ENCODE results near the gene PREX1.
A peak's percentile ranks its signal among the peaks of the same experiment; 100 is the strongest.
"Not testable (repeated sequence)": the region's sequence is repeated elsewhere in the genome, so short reads cannot be mapped to it uniquely, and the experiment has no call there.

The PREX1 gene

DNA sequence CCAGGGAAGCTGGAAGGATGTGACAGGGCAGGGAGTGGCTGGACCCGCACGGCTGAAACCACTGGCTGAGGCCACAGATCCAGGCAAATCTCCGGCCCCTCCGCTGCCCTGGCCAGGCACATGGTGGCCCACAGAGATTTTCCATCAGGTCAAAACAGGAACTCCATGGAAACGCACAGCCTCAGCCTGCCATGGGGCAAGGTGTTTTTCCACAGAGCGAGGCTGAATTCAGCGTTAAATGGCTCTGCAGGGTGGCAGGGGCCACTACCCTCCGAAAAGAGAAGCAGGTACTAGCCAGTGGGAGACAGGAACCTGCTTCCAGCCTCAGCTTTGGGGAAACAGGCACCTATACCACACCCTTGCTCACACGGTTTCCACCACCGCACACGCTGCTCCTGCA is 53.1 kb downstream of the PREX1 start:
- DNase-seq (ENCODE audit: low spot score) = no peak

DNA sequence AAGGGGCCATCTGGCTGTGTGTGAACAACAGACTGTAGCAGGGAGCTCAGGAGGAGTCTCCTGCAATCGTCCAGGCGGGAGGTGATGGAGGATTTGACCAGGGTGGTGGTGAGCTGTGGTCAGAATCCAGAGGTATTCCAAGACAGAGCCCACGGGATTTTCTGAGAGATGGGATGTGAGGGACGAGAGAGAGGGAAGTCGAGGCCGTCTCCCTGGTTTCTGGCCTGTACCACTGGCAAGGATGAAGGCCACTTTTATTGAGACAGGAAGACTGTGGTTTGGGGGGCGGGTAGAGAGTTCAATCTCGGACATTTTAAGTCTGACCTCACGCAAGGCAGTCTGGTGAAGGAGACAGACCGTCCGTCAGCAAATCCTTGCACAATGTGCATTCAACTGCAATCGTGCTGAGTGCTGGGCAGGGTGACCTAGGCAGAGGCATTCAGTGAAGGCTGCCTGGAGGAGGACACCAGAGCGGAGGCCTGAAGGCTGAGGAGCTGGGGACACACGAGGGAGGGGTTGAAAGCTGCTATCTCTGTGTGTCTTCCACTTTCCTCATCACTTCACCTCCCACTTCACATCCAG is 53.9 kb downstream of the PREX1 start:
- no peak for DNase-seq (ENCODE audit: low spot score)

DNA sequence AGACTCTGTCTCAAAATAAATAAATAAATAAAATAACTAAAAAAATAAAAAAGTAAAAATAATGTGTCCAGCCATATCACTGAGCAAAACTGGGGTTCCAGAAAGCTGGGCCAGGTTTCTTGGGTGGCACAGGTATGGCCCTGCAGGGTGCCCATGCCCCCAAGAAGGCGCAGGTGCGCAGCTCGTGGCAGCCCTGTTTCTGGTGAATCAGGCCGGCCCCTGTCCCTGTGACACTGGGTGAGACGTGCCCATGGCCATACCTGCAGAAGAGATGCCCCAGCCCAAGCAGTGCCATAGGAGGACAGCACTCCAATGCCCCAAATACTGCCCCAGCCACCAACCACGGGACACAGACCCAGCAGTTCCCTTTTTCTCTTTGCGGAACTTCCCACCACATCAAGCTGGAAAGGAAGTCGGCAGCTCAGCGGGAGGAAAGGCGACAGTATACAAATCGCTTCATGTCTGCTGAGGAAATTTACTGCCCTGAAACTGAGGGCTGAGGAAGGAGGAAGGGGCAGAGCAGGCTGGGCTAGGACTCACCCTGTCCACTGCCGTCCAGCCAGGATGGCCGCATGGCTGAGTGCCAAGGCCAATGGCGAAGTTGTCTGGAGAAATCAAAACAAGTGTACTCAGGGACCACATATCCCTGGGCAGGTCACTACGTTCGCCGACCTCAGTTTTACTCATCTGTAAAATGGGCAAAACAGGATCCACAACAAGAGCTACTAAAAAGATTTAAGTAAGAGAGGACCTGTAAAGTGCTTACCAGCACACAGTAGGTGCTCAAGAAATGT is 55.4 kb downstream of the PREX1 start:
- no peak for DNase-seq (ENCODE audit: low spot score)

DNA sequence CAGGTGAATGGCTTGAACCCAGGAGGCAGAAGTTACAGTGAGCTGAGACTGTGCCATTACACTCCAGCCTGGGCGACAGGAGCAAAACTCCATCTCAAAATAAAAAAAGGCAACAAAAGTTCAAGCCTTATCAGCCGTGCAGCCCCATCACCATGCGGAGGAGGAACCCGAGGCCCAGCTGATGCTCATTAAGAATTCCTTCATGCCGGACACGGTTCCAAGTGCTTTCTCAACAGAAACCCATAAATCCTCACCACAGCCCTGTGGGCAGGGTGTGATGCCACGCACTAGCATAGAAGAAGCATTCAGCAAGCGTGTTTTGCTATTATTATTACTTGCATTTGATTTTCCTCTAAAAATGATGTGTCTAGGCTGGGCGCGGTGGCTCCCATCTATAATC is 56.3 kb downstream of the PREX1 start:
- DNase-seq (ENCODE audit: low spot score) = no peak

DNA sequence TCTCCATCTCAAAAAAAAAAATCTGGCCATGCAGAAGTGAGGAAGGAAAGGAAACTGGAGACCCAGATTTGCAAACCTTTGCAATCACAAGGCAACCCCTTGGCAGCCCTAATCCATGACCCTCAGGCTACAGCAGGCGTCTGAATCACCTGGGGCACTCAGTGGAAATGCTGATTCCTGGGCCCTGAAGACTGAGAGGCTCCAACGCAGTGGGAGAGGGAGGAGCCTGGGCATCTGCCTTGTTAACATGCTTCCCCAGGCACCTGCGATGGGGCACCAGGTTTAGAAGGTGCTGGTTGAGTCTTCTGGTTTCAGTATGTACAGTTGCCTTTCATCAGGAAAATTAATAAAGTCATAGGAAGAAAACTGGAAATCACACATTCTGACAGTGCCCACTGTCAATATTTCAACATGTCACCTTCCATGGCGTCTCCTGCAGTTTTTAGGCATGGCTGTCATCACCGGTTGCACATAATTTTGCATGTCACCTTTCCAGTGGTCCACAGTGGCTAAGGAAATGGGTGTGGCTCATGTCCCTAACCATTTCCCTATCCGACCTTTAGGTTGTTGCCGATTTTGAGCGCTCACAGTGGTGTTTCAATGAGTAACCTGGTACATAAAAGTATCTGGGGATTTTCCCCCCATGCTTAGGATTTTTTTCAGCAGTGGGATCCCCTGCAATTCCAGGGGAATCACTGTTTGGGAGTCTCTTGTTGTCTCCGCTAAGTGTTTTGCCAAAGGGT is 56.9 kb downstream of the PREX1 start:
- DNase-seq (ENCODE audit: low spot score) = no peak

DNA sequence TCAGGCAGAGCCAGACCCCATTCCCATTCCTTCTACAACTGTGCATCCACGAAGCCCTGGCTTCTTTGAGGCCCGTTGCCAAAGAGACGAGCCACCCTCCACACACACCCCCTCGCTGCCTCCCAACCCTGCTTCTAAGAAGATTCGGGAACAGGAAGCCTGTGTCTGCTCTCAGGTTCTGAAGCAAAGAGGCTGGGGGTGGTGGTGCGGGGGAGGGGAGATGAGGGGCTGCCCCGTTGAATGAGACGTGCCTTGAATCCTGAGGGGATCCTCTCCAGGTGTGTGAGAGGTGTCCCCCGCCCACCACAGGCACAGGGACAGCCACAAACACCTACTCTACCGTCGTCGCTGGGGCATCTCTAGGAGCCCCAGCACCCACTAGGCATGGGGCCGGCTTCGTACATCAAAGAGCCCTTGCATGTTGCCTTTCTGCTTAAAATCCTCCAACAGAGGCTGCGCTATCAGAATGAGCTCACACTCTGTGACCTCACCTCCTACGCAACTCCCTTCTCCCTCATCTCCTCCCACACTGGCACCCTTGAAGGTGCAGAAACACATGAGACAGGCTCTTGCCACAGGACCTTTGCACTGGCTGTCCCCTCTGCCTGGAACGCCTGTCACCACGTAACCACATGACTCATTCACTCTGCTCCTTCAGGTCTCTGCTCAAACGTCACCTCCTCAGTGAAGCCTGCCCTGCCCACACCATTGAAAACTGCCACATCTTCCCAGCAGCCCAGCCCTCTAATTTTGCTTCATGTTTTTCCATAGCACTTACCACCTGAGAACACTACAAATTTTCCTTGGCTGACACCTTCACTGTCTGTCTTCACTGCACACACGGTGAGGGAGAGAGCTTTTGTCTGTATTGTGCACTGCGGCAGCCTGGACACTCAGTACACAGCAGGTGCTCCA is 58.5 kb downstream of the PREX1 start:
- DNase-seq (ENCODE audit: low spot score) = peak; percentile 13

DNA sequence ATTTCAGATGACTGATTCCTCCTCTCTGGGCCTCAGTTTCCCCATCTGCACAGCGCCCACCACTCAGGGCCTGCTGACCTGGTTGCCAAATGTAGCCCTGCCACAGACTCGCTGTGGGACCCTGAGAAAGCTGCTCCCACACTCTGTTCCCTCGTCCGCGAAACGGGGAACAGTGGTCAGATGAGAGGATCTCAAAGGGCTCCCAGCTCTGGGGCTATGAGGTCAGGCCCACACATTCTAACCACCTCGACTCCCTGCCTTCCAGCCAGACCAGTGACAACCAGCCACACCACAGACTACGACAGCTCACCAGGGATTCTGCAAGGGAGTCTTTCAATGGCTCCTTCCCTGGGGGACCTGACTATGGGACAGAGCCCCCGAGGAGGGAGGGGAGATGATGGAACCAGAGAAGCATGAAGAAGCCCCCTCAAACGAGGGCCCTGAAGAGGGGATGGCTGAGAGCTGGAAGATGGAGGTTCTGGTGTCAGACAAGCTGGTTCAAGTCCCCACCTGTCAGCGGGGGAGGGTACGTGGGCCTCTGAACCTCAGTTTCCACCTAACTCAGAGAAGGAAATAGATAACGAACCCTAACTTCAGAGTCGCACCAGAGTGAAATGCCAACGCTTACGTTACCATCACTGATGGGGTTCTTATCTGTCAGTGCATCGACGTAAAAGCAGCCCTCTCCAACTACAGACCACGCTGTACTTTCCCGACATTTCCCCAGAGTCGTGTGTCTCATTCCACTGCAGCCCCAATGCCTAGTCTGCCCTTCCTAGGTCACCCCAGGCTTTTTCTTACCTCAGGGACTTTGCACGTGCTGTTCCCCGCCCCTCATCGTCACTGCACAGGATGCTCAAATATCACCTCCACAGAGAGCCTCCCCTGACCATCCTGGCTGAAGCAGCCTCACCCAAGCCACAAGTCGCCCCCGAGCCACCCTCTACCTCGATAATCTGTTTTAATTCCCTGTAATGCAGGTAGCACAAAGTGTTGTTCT is 60.5 kb downstream of the PREX1 start:
- DNase-seq (ENCODE audit: low spot score) = no peak

DNA sequence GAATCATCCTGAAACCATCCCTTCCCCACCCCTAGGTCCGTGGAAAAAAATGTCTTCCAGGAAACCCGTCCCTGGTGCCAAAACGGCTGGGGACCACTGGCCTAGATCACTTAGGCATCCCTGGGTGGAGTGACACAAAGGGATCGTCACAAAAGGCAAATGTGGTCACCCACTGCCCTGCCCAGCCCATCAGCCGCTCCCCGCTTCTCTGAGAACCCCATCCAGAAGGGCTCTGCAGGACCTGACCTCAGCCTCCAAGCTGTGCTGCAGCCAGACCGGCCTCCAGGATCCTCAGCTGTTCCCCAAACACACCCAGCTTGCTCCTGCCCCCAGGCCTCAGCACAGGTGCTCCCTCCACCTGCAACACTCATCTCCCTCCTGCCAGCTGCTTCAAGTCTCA is 61.6 kb downstream of the PREX1 start:
- DNase-seq (ENCODE audit: low spot score) = no peak

DNA sequence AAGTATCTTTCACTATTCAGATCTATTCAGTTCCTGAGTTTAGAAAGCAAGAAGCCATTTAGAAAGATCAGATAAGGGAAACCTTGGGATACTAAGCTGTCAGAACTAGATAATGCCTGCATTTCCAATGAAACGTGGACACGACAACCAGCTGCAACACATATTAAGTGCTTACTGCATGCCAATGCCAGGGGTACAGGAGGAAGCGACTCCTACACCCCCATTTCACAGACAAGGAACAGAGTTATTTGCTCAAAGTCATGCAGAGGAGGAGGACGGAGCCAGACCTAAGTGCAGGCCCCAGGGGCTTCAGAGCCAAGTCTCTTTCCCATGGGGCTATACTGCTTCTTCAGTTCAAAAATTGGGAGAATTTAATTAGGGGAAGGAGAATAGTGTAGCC is 62.4 kb downstream of the PREX1 start:
- DNase-seq (ENCODE audit: low spot score) = no peak

DNA sequence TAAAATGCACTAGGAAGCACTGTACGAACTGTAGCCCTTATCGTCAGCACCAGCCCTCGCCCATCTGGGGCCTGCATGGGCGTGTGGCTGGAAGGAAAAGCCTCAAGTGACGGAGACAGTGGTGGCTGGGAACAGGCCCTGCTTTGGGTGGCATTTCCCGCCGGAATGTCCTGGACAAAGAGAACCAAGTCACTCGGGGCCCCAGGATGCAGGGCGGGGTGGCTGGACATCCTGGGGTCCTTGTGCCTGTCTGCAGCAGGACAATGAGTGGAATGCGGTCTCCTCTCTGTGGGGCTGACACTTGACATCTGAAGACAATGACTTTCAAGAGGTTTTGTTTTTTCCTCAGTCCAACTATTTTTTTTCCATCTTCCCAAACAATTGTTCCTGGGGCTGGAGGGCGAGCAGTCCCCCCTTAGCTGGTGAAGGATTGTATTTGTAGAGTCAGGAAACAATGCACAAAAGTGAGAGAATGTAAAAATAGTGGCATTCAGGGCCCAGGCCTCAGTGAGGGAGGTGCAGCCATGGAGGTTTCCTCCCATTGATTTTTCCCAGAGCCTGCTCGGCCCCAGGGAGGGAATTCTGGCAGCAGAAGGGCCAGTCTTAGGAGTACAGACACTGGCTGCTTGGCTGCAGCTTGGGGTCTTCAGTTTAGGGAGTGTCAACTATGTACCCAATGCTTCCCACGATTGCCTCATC is 64.4 kb downstream of the PREX1 start:
- no peak for DNase-seq (ENCODE audit: low spot score)

DNA sequence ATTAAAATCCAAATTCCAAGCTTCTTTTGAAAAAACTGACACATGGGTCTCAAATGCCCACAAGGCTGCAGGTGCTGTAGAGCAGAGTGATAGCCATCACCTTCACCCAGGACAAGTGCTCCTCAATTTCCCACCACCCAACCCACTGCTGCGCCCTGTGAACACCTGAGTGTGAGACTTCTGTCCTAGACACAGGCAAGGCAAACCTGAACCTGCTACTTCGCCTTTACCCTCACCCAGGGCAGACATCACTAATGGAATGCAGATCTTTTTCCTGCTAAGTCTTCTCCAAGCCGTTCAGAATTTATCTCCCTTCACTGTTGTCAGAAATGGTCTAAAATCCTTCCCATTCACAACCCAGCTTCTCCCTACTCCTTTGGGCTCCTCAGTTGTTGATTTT is 65.9 kb downstream of the PREX1 start:
- no peak for DNase-seq (ENCODE audit: low spot score)

DNA sequence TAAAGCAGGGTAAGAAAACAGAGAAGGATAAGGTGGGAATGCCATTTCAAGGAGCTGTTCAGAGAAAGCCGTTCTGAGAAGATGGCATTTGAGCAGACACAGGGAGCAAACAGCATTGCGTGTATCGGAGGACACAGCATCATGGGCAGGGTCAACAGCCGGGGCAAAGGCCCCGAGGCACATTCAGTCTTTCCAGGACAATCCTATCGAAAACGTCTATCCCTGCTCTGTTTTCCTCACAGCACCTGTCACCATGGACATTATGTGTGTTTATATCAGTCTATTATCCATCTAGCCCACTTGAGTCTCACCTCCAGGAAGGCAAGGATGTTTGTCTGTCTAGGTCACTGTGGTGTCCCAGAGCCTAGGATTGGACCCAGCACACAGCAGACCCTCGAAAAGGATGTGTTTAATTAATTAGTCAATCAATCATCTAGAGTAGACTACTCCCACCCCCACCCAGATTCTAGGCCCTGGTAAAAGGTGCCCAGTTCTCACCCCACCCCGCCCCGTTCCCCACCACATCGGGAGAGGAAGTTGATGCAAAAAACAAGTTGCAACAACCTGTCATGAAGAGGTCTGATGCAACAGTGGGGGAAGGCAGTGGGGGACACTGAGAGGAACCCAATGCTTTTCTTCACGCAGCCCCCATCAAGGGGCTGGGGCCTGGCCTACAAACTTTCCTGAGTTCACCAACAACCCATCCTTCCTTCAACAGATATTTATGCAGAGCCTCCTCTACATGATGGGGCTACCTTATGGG is 66.6 kb downstream of the PREX1 start:
- no peak for DNase-seq (ENCODE audit: low spot score)

DNA sequence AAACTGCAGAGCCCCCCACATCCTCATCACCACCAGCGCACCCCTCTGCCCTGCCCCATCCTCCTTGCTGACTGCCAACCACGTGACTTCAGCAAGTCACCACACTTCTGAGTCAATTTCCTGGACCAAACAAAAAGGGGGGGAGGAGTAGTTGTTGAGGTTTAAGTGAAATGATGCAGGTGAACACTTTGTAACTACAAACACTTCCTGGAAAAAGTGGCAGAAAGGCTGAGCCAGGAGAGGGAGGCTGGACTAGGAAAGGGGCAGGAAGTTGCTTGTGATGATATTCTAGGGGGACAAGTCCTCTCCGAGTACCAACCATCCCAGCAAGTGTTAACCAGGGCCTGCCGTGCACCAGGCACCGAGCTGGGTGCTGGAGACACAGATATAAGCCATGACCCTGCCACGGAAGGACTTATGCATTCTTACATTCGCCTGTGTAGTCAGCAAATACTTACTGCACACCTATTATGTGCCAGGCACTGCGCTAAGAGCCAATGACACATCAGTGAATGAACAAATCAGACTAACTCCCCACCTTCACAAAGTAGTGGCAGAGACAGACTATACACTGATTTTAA is 67.3 kb downstream of the PREX1 start:
- DNase-seq (ENCODE audit: low spot score) = peak; percentile 76

DNA sequence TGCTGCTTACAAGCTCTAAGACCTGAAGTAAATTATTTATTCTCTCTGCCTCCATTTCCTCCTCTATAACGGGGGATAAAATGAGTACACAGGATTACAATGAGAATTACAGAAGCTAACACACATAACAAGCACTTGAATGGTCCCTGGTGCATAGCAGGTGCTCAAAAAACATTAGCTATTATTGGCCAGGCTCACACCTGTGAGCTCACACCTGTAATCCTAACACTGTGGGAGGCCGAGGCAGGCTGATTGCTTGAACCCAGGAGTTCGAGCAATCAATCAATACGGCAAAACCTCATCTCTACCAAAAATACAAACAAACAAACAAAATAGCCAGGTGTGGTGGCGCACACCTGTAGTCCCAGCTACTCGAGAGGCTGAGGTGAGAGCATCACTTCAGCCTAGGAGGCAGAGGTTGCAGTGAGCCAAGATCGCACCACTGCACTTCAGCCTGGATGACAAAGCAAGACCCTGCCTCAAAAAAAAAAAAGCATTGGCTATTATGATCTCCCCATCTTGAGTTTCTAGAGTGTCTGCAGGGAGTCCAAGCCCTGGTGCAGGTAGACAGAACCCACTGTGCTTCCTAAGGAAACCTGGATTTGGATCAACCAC is 68.1 kb downstream of the PREX1 start:
- DNase-seq (ENCODE audit: low spot score) = no peak

DNA sequence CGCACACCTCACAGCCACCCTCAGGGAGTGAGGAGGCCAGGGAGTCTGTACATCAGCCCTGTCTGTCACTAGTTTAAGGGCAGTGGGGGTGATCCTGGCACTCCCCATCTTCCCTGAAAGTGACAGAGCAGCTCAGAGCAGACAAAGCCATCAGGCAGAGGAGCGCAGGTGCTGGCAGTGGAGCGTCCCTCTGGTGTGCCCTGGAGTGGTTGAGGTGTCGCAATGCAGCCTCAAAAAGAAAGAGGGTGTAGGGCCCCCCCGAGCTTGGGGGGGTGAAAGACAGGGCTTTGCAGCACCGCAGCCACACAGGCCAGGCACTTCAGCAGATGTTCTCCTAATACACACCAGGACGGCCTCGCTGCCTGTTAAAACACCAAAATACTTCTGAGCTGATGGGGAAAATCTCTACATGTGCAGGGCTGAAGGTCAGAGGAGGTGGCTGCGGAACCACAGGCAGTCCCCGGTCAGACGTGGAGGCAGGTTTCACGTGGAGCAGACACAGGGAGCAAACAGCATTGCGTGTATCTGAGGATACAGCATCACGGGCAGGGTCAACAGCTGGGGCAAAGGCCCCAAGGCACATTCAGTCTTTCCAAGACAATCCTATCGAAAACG is 69.5 kb downstream of the PREX1 start:
- DNase-seq (ENCODE audit: low spot score) = no peak

DNA sequence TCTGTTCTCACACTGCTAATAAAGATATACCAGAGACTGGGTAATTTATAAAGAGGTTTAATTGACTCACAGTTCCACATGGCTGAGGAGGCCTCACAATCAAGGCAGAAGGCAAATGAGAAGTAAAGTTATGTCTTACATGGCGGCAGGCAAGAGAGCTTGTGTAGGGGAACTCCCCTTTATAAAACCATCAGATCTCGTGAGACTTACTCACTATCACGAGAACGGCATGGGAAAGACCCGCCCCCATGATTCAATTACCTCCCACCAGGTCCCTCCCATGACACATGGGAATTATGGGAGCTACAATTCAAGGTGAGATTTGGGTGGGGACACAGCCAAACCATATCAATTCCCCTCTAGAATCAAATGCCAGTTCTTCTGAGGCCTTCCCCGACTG is 71.0 kb downstream of the PREX1 start:
- not testable (repeated sequence) for DNase-seq (ENCODE audit: low spot score)

DNA sequence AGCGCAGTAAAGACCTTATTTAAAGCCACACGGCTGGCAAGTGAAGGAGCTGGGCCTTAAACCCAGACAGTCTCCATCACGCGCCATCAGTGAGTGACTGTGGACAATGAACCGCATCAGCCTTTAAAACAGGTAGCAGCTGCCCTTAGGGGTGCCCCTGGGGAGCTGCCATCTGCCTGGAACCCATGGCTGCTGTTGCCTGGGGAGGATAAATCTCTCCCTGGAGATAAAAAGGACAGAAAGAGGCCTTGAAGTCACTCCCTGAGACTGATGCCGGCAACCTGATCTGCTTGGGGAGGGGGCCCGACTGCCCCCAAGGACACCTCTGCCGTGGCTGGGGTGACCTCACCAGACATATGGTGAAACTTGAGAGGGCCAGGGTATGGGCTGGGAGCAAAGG is 73.5 kb downstream of the PREX1 start:
- no peak for DNase-seq (ENCODE audit: low spot score)

DNA sequence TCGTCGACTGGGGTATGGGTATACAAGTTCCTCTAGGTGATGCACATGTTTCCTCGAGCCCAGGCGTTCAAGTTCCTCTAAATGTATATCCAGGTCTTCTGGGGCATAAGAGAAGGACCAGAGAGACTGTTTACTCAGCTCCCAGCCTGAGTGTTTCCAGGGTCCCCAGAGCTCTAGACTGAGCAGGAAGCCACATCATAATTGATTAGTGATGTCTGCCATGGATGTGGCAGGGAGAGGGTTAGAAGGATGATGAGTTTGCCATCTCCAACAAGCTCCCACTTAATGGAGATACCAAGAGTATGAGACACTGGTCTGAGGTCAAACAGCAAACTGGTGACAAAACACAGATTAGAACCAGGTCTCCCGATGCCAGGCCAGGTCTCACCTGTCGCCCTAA is 74.8 kb downstream of the PREX1 start:
- DNase-seq (ENCODE audit: low spot score) = no peak
